Metanephros (tissue), 1 donor: ENCODE results near the gene RUSC2. TPM values are rescaled to one million over a fixed set of nuclear protein-coding genes. Genes with fewer than 3 reads are reported as not detected.

Source experiments
- total RNA-seq: library from RNA; depleted of rRNA; stranded (reverse); fragments of >200 nt; gene quantifications from one replicate; pipeline ENCODE4 v1.2.3, GENCODE V29; 2014

The RUSC2 gene
- 30.4 TPM for total RNA-seq

GRCh38 chr9:35489313-35490154 is at the start of gene RUSC2:
TSS of gene RUSC2 (plus strand) at chr9:35490111. CDS start at chr9:35546522, 56,411 bp downstream.

Other genes starting within 250 kb of the RUSC2 start
- gene TESK1, start 115.2 kb downstream of the RUSC2 start, total RNA-seq = 16.7 TPM
- gene CD72, start 128.3 kb downstream of the RUSC2 start, total RNA-seq = 3.3 TPM
- 0.41 TPM for gene SIT1, start 160.8 kb downstream of the RUSC2 start, total RNA-seq
- gene RMRP, start 167.9 kb downstream of the RUSC2 start, total RNA-seq = 36,863 TPM
- 18.1 TPM for gene CCDC107, start 168.2 kb downstream of the RUSC2 start, total RNA-seq
- 2.9 TPM for gene ARHGEF39, start 175.1 kb downstream of the RUSC2 start, total RNA-seq
- 0.70 TPM for gene CA9, start 183.8 kb downstream of the RUSC2 start, total RNA-seq
- 665 TPM for gene TPM2, start 199.8 kb downstream of the RUSC2 start, total RNA-seq
- gene TLN1, start 242.1 kb downstream of the RUSC2 start, total RNA-seq = 254 TPM
- 25.6 TPM for gene CREB3, start 242.6 kb downstream of the RUSC2 start, total RNA-seq